ENCODE results near the gene SUSD2. TPM values are rescaled to one million over a fixed set of nuclear protein-coding genes. Genes with fewer than 3 reads are reported as not detected.

The SUSD2 gene
- total and polyA plus RNA-seq, 2 of the 8 experiments (the other 6 are each of a cell fraction or from before 2014, with no cell fraction given), result 2.0 to 4.8 TPM

GRCh38 chr22:24156141-24156912 is 25.0 kb upstream of the SUSD2 start:
- H4K8ac ChIP-seq (ENCODE audit: extremely low read depth, insufficient read depth, low read length), result peak overlapping the region; percentile 93
- H2AK5ac ChIP-seq (ENCODE audit: low read depth, low read length), result no peak overlapping the region
- CTCF ChIA-PET (ENCODE audit: partially characterized antibody), result interaction anchor here (0.9 to 10.9 kb wide), 25 partner anchors 10 to 148 kb away, joined by 3 to 301 read pairs (median 5); partner anchors contain the start of gene SUSD2
- 4% methylated on average over 37 of the region's 77 CpGs; no CpG with 5 or more reads in 1 of the 2 experiments for WGBS, 2 experiments (ENCODE audit: extremely low coverage in 1 of 2, insufficient coverage in 1 of 2, insufficient read length in 1 of 2, insufficient replicate concordance in 2 of 2, low coverage in 1 of 2, low lambda C conversion rate in 2 of 2, missing lambda C conversion rate in 1 of 2)
- peak overlapping the region; percentile 24; the same call in 1 of the 2 replicates for H2BK5ac ChIP-seq (ENCODE audit: low read depth, low read length)
- H3K36me3 ChIP-seq (ENCODE audit: control insufficient read depth in 2 of 4, insufficient read depth in 4 of 4, low read length in 3 of 4), result no peaks in the 10 kb centered on the region
- H3K18ac ChIP-seq (ENCODE audit: extremely low read depth, low read length), result no peak overlapping the region
- no peak overlapping the region for H2AFZ ChIP-seq (ENCODE audit: low read length)
- H3K4ac ChIP-seq (replicated peaks; ENCODE audit: insufficient read length, low read depth, low read length), result no peak overlapping the region
- H3K14ac ChIP-seq (ENCODE audit: insufficient read length), result no peak overlapping the region
- peak overlapping the region in 1 of 4 experiments; percentile 40; a peak in 1 of 7 replicates for H3K9ac ChIP-seq (replicated peaks in 1 of 4; ENCODE audit: extremely low read depth in 1 of 4, low read depth in 3 of 4, low read length in 3 of 4)
- peaks cover 0 to 6% (median 1%) of the 10 kb centered on the region in 4 experiments; a peak in 3 of 7 replicates for H3K27me3 ChIP-seq (replicated peaks in 1 of 4; ENCODE audit: control insufficient read depth in 3 of 4, extremely low read depth in 1 of 4, insufficient read depth in 3 of 4, low read length in 3 of 4)
- no peaks in the 10 kb centered on the region for H3K9me3 ChIP-seq (ENCODE audit: insufficient read depth in 2 of 2, low read depth in 1 of 2, low read length in 1 of 2)
- POLR2A ChIA-PET (ENCODE audit: partially characterized antibody), result interaction anchor here (0.9 to 2.5 kb wide), 5 partner anchors 10 to 298 kb away, joined by 3 to 12 read pairs (median 3); partner anchors contain the start of gene SUSD2
- TF ChIP-seq KDM1A (IDR thresholded peaks at IDR 0.05; ENCODE audit: borderline replicate concordance, low read length) (peak; percentile 85), KDM4A (IDR thresholded peaks at IDR 0.05; ENCODE audit: low read depth, low read length, severe bottlenecking) (peak; percentile 20), CTCF (IDR thresholded peaks at IDR 0.05; ENCODE audit: control extremely low read depth in 1 of 3, insufficient read depth in 1 of 3, low read depth in 1 of 3, low read length in 3 of 3) (0 out of 4 replicates have a peak, but pooled peaks of 1 of the 3 experiments have one; percentile 2), EGR1 (IDR thresholded peaks at IDR 0.05; ENCODE audit: borderline replicate concordance, low read depth, low read length) (peak; percentile 65; the same call in 1 of the 2 replicates), ASH2L (IDR thresholded peaks at IDR 0.05; ENCODE audit: low read length) (peak; percentile 66), FOSL1 (IDR thresholded peaks at IDR 0.05; ENCODE audit: insufficient read depth, low read depth, low read length) (no peak)
- peaks cover 0 to 22% (median 11%) of the 10 kb centered on the region in 4 experiments; a peak in 6 of 7 replicates for H3K4me1 ChIP-seq (replicated peaks in 1 of 4; ENCODE audit: control insufficient read depth in 3 of 4, insufficient read depth in 4 of 4, low read length in 3 of 4)
- no peak overlapping the region for H3K27ac ChIP-seq (ENCODE audit: low read depth, low read length)
- no peak overlapping the region for H2BK12ac ChIP-seq (ENCODE audit: low read depth, low read length)
- peaks cover 5 to 7% of the 10 kb centered on the region in 2 experiments for H4K20me1 ChIP-seq (replicated peaks in 1 of 2; ENCODE audit: control insufficient read depth in 1 of 2, insufficient read depth in 2 of 2, low read length in 2 of 2)
- peak overlapping the region; percentile 17 for H3K56ac ChIP-seq (replicated peaks; ENCODE audit: insufficient read length, low read depth, low read length)
- H3K23ac ChIP-seq (ENCODE audit: insufficient read length), result no peak overlapping the region
- H4K5ac ChIP-seq (ENCODE audit: insufficient read length, low read depth, low read length), result no peak overlapping the region
- no peak overlapping the region for H2BK20ac ChIP-seq (ENCODE audit: low read length)
- peak overlapping the region; percentile 75 to 96 for H3K4me2 ChIP-seq (ENCODE audit: insufficient read depth in 1 of 2, low read depth in 2 of 2, low read length in 2 of 2)
- no peak for FAIRE-seq
- no peak overlapping the region for H4K91ac ChIP-seq (replicated peaks; ENCODE audit: insufficient read length, low read length)
- no peak overlapping the region for H2BK120ac ChIP-seq (replicated peaks; ENCODE audit: low read depth, low read length)
- H3K79me1 ChIP-seq (ENCODE audit: low read depth, low read length), result no peaks in the 10 kb centered on the region
- no peak overlapping the region for H2BK15ac ChIP-seq (ENCODE audit: low read length)
- H3K79me2 ChIP-seq (ENCODE audit: control insufficient read depth in 1 of 2, insufficient read depth in 2 of 2, low read length in 2 of 2), result no peaks in the 10 kb centered on the region
- DNase-seq (ENCODE audit: low read depth in 1 of 2, low spot score in 2 of 2), result peak in 1 of 2 experiments; percentile 54
- peak overlapping the region; percentile 23 to 62 (median 52) for H3K4me3 ChIP-seq (ENCODE audit: extremely low read depth in 1 of 4, insufficient read depth in 2 of 4, low read depth in 3 of 4, low read length in 4 of 4)
- H3K23me2 ChIP-seq (ENCODE audit: low read depth, low read length), result peaks cover 10% of the 10 kb centered on the region
